PC-9 (cell line): ENCODE measurements around the gene NVL.

Source experiments
- EZH2 ChIP-seq: fragments of 200-600 bp; sonication (generic); IDR thresholded peaks from 2 replicates; pipeline ENCODE4 v1.8.0; 2017; ENCODE audit warnings: antibody characterized with exemption, low read depth
- TF ChIP-seq, protein P1 (sequence below): fragments of 200-600 bp; sonication (generic); conservative IDR thresholded peaks from 2 replicates; pipeline ENCODE4 v1.6.1; 2017; ENCODE audit warnings: mixed run types, antibody characterized with exemption, mild to moderate bottlenecking, moderate library complexity

DNA sequence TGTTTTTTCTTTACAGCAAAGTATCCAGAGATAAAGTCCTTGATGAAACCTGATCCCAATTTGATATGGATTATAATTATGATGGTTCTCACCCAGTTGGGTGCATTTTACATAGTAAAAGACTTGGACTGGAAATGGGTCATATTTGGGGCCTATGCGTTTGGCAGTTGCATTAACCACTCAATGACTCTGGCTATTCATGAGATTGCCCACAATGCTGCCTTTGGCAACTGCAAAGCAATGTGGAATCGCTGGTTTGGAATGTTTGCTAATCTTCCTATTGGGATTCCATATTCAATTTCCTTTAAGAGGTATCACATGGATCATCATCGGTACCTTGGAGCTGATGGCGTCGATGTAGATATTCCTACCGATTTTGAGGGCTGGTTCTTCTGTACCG lies 140.4 kb downstream of the NVL start:
- TF ChIP-seq, protein P1, sequence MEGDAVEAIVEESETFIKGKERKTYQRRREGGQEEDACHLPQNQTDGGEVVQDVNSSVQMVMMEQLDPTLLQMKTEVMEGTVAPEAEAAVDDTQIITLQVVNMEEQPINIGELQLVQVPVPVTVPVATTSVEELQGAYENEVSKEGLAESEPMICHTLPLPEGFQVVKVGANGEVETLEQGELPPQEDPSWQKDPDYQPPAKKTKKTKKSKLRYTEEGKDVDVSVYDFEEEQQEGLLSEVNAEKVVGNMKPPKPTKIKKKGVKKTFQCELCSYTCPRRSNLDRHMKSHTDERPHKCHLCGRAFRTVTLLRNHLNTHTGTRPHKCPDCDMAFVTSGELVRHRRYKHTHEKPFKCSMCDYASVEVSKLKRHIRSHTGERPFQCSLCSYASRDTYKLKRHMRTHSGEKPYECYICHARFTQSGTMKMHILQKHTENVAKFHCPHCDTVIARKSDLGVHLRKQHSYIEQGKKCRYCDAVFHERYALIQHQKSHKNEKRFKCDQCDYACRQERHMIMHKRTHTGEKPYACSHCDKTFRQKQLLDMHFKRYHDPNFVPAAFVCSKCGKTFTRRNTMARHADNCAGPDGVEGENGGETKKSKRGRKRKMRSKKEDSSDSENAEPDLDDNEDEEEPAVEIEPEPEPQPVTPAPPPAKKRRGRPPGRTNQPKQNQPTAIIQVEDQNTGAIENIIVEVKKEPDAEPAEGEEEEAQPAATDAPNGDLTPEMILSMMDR: no peak
- no peak for TF ChIP-seq EZH2
